K562 (cell line): ENCODE results near the gene FAM174C. TPM values are rescaled to one million over a fixed set of nuclear protein-coding genes. Genes with fewer than 3 reads are reported as not detected.
A peak's percentile ranks its signal among the peaks of the same experiment; 100 is the strongest.

ENCODE experiments used
- ATAC-seq: fragments of 200-7000 bp; cut with Tn5 transposase; 3 replicates; pipeline ENCODE4 v1.9.1; 2020; ENCODE audit warnings: moderate library complexity
- BruUV-seq: library from RNA; stranded (reverse); fragments of 400-500 nt; replicated peaks from 2 replicates; lab custom pipeline; 2021; lab: Mats Ljungman, UMichigan
- CTCF ChIA-PET: fragments of 300-600 bp; formaldehyde crosslinking; extraction: SDS; loops from one replicate; lab custom pipeline; 2021; ENCODE audit warnings: low intra/inter-chr PET ratio; lab: Yijun Ruan, JAX
- POLR2A ChIA-PET: fragments of 300-600, 350-650 bp; sonication (Branson Sonifier 250); formaldehyde crosslinking; extraction: SDS; loops from one replicate; lab custom pipeline; 2021; ENCODE audit warnings: antibody characterized with exemption, inconsistent platforms; lab: Yijun Ruan, JAX
- DNase-seq, 4 experiments: peaks; one replicate each; pipeline versions ENCODE4 v3.0.0 to v3.0.0-alpha.2; 2011 to 2018; ENCODE audit warnings: low spot score in 3 of 4, mixed read lengths in 3 of 4; ENCODE audit errors: extremely low read depth in 1 of 4
- FAIRE-seq: peaks from 2 replicates; lab custom pipeline; 2011; peaks lifted over from hg19 to GRCh38; lab: Jason Lieb, UNC
- H2AFZ ChIP-seq: 2 replicates; pipeline ENCODE4 v1.6.0; 2011; ENCODE audit warnings: low read depth, low read length, control low read depth, inconsistent platforms
- H3K27ac ChIP-seq: fragments of 200-600 bp; 3 replicates; pipeline ENCODE4 v1.8.0; 2011; ENCODE audit warnings: low read depth, mild to moderate bottlenecking, control low read depth, inconsistent platforms, low read length, moderate library complexity, mixed read lengths; ENCODE audit errors: extremely low read depth
- H3K27me3 ChIP-seq, 2 experiments: fragments of 300-600 bp in 1 of 2; 2 replicates in 1 of 2; 3 replicates in 1 of 2; pipeline versions ENCODE4 v1.6.0 to v1.8.0; 2011; ENCODE audit warnings: inconsistent platforms in 2 of 2, low read length in 2 of 2, mild to moderate bottlenecking in 1 of 2, mixed read lengths in 1 of 2, moderate library complexity in 1 of 2; ENCODE audit not compliant: control insufficient read depth in 2 of 2, insufficient read depth in 2 of 2
- H3K36me3 ChIP-seq: fragments of 300-600 bp; 3 replicates; pipeline ENCODE4 v1.8.0; 2011; ENCODE audit warnings: mild to moderate bottlenecking, low read length, inconsistent platforms; ENCODE audit not compliant: control insufficient read depth, insufficient read depth
- H3K4me1 ChIP-seq, 2 experiments: fragments of 200-600 bp in 1 of 2; replicated peaks in 1 of 2; 2 replicates in 1 of 2; 3 replicates in 1 of 2; pipeline versions ENCODE4 v1.5.1 to v1.8.0; 2011; ENCODE audit warnings: inconsistent platforms in 2 of 2, low read length in 2 of 2, mild to moderate bottlenecking in 1 of 2, mixed read lengths in 1 of 2, moderate library complexity in 1 of 2; ENCODE audit not compliant: control insufficient read depth in 2 of 2, insufficient read depth in 2 of 2
- H3K4me2 ChIP-seq: 2 replicates; pipeline ENCODE4 v1.6.1; 2011; ENCODE audit warnings: low read length, control low read depth, inconsistent platforms, mixed read lengths; ENCODE audit not compliant: insufficient read depth
- H3K4me3 ChIP-seq: fragments of 200-600 bp; sonication (generic), shearing (Covaris generic); 2 replicates; pipeline ENCODE4 v1.5.1; 2016; ENCODE audit warnings: control low read depth, inconsistent platforms
- H3K79me2 ChIP-seq: fragments of 200-600 bp; 3 replicates; pipeline ENCODE4 v1.8.0; 2011; ENCODE audit warnings: low read length, inconsistent platforms; ENCODE audit not compliant: control insufficient read depth, insufficient read depth
- H3K9ac ChIP-seq, 2 experiments: 2 replicates each; pipeline versions ENCODE4 v1.6.0 to v1.6.1; 2011; ENCODE audit warnings: low read depth in 2 of 2, low read length in 2 of 2, control low read depth in 1 of 2, inconsistent platforms in 1 of 2, mild to moderate bottlenecking in 1 of 2, mixed read lengths in 1 of 2; ENCODE audit not compliant: insufficient read depth in 1 of 2
- H3K9me1 ChIP-seq: one replicate; pipeline ENCODE4 v1.6.0; 2011; ENCODE audit warnings: inconsistent platforms, mild to moderate bottlenecking, low read length, moderate library complexity; ENCODE audit not compliant: control insufficient read depth, insufficient read depth
- H3K9me3 ChIP-seq: replicated peaks from 2 replicates; pipeline ENCODE4 v1.5.1; 2011; ENCODE audit warnings: low read depth, low read length, inconsistent platforms; ENCODE audit not compliant: control insufficient read depth, insufficient read depth
- H4K20me1 ChIP-seq: replicated peaks from 2 replicates; pipeline ENCODE4 v1.6.1; 2011; ENCODE audit warnings: low read length, inconsistent platforms, mixed read lengths; ENCODE audit not compliant: control insufficient read depth, insufficient read depth
- NCOA1 ChIP-seq: fragments of 450-650 bp; IDR thresholded peaks from 2 replicates; pipeline ENCODE4 v1.6.1; 2016; ENCODE audit warnings: low read depth
- WGBS: fragments of 100-300 bp; shearing (Covaris generic); methylation state at CpG from one replicate; pipeline ENCODE4 v1.1.6; 2016; ENCODE audit warnings: low coverage, mixed read lengths; ENCODE audit not compliant: insufficient coverage; ENCODE audit errors: missing lambda C conversion rate; 5-methylcytosine and 5-hydroxymethylcytosine counted together
- in situ Hi-C: fragments of 300-500 bp; cut with MboI; formaldehyde crosslinking; loops from 4 replicates; pipeline ENCODE4 v1.15.0; 2018; ENCODE audit warnings: inconsistent platforms, mixed read lengths
- intact Hi-C: fragments of 100-400 bp; cut with micrococcal nuclease; formaldehyde crosslinking; loops from 2 replicates; pipeline ENCODE4 v1.14.2; 2022
- polyA plus RNA-seq, 8 experiments: library from polyadenylated mRNA; depleted of rRNA in 4 of 8; stranded (reverse) in 5 of 8; unstranded in 3 of 8; fragments of >200 nt; fragmentation: Nextera tagmentation in 2 of 8; fragmentation: Illumina TruSeq in 1 of 8; extraction: Ambion mirVana in 2 of 8; extraction: Trizol in 1 of 8; gene quantifications; 2 replicates each; pipeline versions ENCODE4 v1.2.1 to v1.2.3, GENCODE V29; 2011 to 2014; ENCODE audit warnings: inconsistent platforms in 1 of 8, missing spikeins in 1 of 8
- total RNA-seq, 7 experiments: library from RNA; depleted of rRNA in 6 of 7; stranded (reverse); fragments of >200 nt in 6 of 7; fragmentation: Illumina TruSeq in 2 of 7; extraction: Trizol in 2 of 7; gene quantifications; 2 replicates each; pipeline versions ENCODE4 v1.2.1 to v1.2.3, GENCODE V29; 2011 to 2021; ENCODE audit warnings: low replicate concordance in 1 of 7
- TF ChIP-seq, protein P1 (sequence below): fragments of 200-800 bp; sonication (Bioruptor generic); IDR thresholded peaks from 2 replicates; pipeline ENCODE4 v1.6.1; 2017; ENCODE audit warnings: missing genetic modification characterization, missing compliant biosample characterization
- TF ChIP-seq, protein P2 (sequence below): sonication (generic); formaldehyde crosslinking; IDR thresholded peaks from 2 replicates; pipeline ENCODE4 v1.8.0; 2022; ENCODE audit warnings: missing genetic modification reagents, mild to moderate bottlenecking, moderate library complexity, borderline replicate concordance

Gene FAM174C
- total and polyA plus RNA-seq, 9 of the 15 experiments (the other 6 are each of a cell fraction or from before 2014, with no cell fraction given), result 0.66 to 89.6 (median 20.3) TPM

DNA sequence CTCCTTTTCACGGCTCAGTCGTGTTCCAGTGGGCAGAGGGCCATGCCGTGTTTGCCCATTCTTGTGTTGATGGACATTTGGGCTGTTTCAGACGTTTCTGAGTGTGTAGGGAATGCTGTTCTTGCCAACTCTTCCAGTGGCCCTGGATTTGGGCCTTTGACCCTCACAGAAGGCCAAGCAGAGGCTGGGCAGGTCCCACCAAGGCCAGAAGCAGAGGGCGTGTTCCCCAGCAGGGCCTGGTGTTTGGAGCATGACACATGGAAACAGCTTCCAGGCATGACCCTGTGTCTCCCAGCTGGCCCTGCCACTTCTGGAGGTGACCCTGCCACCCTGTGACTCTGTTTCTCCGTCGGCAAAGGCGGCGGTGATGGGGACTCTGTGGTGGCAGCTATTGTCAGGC lies 46.2 kb downstream of the FAM174C start:
- ATAC-seq (no peak), FAIRE-seq (peak; percentile 6), DNase-seq (no peak)
- Histone ChIP-seq H3K36me3 (no peaks in the 10 kb centered on the region), H4K20me1 (peaks cover 3% of the 10 kb centered on the region; the same call in 1 of the 2 replicates), H3K9ac (no peak overlapping the region; a peak in 2 of 4 replicates), H3K4me2 (no peak overlapping the region), H3K9me3 (no peaks in the 10 kb centered on the region), H3K79me2 (no peaks in the 10 kb centered on the region), H3K4me3 (no peak overlapping the region), H3K4me1 (peaks cover 7 to 61% of the 10 kb centered on the region in 2 experiments), H3K27ac (no peak overlapping the region), H3K27me3 (no peaks in the 10 kb centered on the region), H2AFZ (no peak overlapping the region), H3K9me1 (peaks cover 3% of the 10 kb centered on the region)
- CTCF ChIA-PET, result no interaction called here
- no TSS peak for BruUV-seq
- in situ Hi-C loops, result no loop called here
- intact Hi-C loops, result no loop called here
- WGBS, result 70% methylated on average over 9 of the region's 9 CpGs
- POLR2A ChIA-PET, result interaction anchor here (1.6 kb wide), 1 partner anchor 13 kb away, joined by 4 read pairs; no protein-coding TSS in a partner anchor
- TF ChIP-seq NCOA1, result no peak
- TF ChIP-seq, protein P1, sequence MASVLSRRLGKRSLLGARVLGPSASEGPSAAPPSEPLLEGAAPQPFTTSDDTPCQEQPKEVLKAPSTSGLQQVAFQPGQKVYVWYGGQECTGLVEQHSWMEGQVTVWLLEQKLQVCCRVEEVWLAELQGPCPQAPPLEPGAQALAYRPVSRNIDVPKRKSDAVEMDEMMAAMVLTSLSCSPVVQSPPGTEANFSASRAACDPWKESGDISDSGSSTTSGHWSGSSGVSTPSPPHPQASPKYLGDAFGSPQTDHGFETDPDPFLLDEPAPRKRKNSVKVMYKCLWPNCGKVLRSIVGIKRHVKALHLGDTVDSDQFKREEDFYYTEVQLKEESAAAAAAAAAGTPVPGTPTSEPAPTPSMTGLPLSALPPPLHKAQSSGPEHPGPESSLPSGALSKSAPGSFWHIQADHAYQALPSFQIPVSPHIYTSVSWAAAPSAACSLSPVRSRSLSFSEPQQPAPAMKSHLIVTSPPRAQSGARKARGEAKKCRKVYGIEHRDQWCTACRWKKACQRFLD, result no peak
- TF ChIP-seq, protein P2, sequence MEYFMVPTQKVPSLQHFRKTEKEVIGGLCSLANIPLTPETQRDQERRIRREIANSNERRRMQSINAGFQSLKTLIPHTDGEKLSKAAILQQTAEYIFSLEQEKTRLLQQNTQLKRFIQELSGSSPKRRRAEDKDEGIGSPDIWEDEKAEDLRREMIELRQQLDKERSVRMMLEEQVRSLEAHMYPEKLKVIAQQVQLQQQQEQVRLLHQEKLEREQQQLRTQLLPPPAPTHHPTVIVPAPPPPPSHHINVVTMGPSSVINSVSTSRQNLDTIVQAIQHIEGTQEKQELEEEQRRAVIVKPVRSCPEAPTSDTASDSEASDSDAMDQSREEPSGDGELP (CRISPR knock-in tag), result peak; percentile 34; the same call in 1 of the 2 replicates
